ENCODE results near the gene GRIK1. TPM values are rescaled to one million over a fixed set of nuclear protein-coding genes. Genes with fewer than 3 reads are reported as not detected.

Gene GRIK1
- total and polyA plus RNA-seq, 2 donors (not counting 1 experiment from before 2014, with no cell fraction given) = not detected

GRCh38 chr21:29808153-29808552, 131.6 kb downstream of the GRIK1 start:
- no peak overlapping the region for H3K4me3 Mint-ChIP-seq
- H3K27ac ChIP-seq (ENCODE audit: low read length in 2 of 2) = no peak overlapping the region
- ChIA-PET POLR2A (no interaction called here), CTCF (no interaction called here)
- H3K4me1 ChIP-seq (ENCODE audit: control insufficient read depth in 2 of 2, insufficient read depth in 2 of 2, low read length in 2 of 2) = no peaks in the 10 kb centered on the region
- H2AFZ ChIP-seq (ENCODE audit: insufficient read depth, low read depth, low read length, poor library complexity, severe bottlenecking) = no peak overlapping the region
- no peaks in the 10 kb centered on the region for H3K9me3 ChIP-seq (ENCODE audit: control extremely low read depth in 1 of 3, control insufficient read depth in 2 of 3, insufficient read depth in 1 of 3, low read length in 2 of 3)
- no peak overlapping the region for H3K27ac Mint-ChIP-seq
- intact Hi-C loops (cut with micrococcal nuclease) = no loop called here
- ATAC-seq (ENCODE audit: low read depth) (no peak), DNase-seq (no peak)
- no peaks in the 10 kb centered on the region for H3K36me3 ChIP-seq (replicated peaks in 1 of 2; ENCODE audit: control extremely low read depth in 1 of 2, control insufficient read depth in 1 of 2, extremely low read depth in 1 of 2, insufficient read depth in 2 of 2, low read length in 1 of 2)
- no peak overlapping the region for H3K4me3 ChIP-seq (ENCODE audit: control extremely low read depth in 1 of 5, extremely low read depth in 1 of 5, insufficient read depth in 1 of 5, low read depth in 2 of 5, low read length in 4 of 5)
- 44% methylated on average over 1 of the region's 2 CpGs for WGBS (ENCODE audit: insufficient coverage)
- no peak overlapping the region for H3K9ac ChIP-seq (ENCODE audit: low read length)
- no peaks in the 10 kb centered on the region for H4K20me1 ChIP-seq (ENCODE audit: control insufficient read depth, insufficient read depth, low read length, poor library complexity, severe bottlenecking)
- no peak overlapping the region for H3K4me2 ChIP-seq (replicated peaks; ENCODE audit: low read depth, low read length, poor library complexity, severe bottlenecking)
- TF ChIP-seq CTCF (IDR thresholded peaks at IDR 0.05) (no peak), EZH2 (IDR thresholded peaks at IDR 0.05; ENCODE audit: borderline replicate concordance, insufficient read depth, low read depth, low read length, poor library complexity, severe bottlenecking) (no peak)
- H3K9me3 Mint-ChIP-seq (ENCODE audit: insufficient read depth) = no peaks in the 10 kb centered on the region
- no peaks in the 10 kb centered on the region for H3K27me3 Mint-ChIP-seq
- H3K79me2 ChIP-seq (ENCODE audit: control insufficient read depth, insufficient read depth, low read length) = no peaks in the 10 kb centered on the region
- peaks cover 0 to 4% (median 0%) of the 10 kb centered on the region in 4 experiments for H3K27me3 ChIP-seq (replicated peaks in 1 of 4; ENCODE audit: control extremely low read depth in 1 of 4, control insufficient read depth in 3 of 4, insufficient read depth in 4 of 4, low read length in 3 of 4)
- no peaks in the 10 kb centered on the region for H3K4me1 Mint-ChIP-seq

- H2AFZ ChIP-seq (ENCODE audit: insufficient read depth, low read depth, low read length, poor library complexity, severe bottlenecking) = no peak overlapping the region
- H3K4me1 ChIP-seq (ENCODE audit: control insufficient read depth in 2 of 2, insufficient read depth in 2 of 2, low read length in 2 of 2) = no peaks in the 10 kb centered on the region
- no peaks in the 10 kb centered on the region for H4K20me1 ChIP-seq (ENCODE audit: control insufficient read depth, insufficient read depth, low read length, poor library complexity, severe bottlenecking)
- H3K79me2 ChIP-seq (ENCODE audit: control insufficient read depth, insufficient read depth, low read length) = no peaks in the 10 kb centered on the region
- ChIA-PET CTCF (no interaction called here), POLR2A (no interaction called here)
- no peak overlapping the region for H3K9ac ChIP-seq (ENCODE audit: low read length)
- H3K27ac ChIP-seq (ENCODE audit: low read length in 2 of 2) = no peak overlapping the region
- H3K36me3 ChIP-seq (replicated peaks in 1 of 2; ENCODE audit: control extremely low read depth in 1 of 2, control insufficient read depth in 1 of 2, extremely low read depth in 1 of 2, insufficient read depth in 2 of 2, low read length in 1 of 2) = no peaks in the 10 kb centered on the region
- H3K4me2 ChIP-seq (replicated peaks; ENCODE audit: low read depth, low read length, poor library complexity, severe bottlenecking) = no peak overlapping the region
- TF ChIP-seq EZH2 (IDR thresholded peaks at IDR 0.05; ENCODE audit: borderline replicate concordance, insufficient read depth, low read depth, low read length, poor library complexity, severe bottlenecking) (no peak), CTCF (IDR thresholded peaks at IDR 0.05) (no peak)
- no CpG with 5 or more reads among the region's 1 CpG for WGBS (ENCODE audit: insufficient coverage)
- peaks cover 0 to 4% (median 0%) of the 10 kb centered on the region in 4 experiments for H3K27me3 ChIP-seq (replicated peaks in 1 of 4; ENCODE audit: control extremely low read depth in 1 of 4, control insufficient read depth in 3 of 4, insufficient read depth in 4 of 4, low read length in 3 of 4)
- no peaks in the 10 kb centered on the region for H3K9me3 ChIP-seq (ENCODE audit: control extremely low read depth in 1 of 3, control insufficient read depth in 2 of 3, insufficient read depth in 1 of 3, low read length in 2 of 3)
- H3K27me3 Mint-ChIP-seq = peaks cover 5% of the 10 kb centered on the region
- intact Hi-C loops (cut with micrococcal nuclease) = no loop called here
- ATAC-seq (ENCODE audit: low read depth) = no peak
- no peak overlapping the region for H3K4me3 ChIP-seq (ENCODE audit: control extremely low read depth in 1 of 5, extremely low read depth in 1 of 5, insufficient read depth in 1 of 5, low read depth in 2 of 5, low read length in 4 of 5)
- no peak for DNase-seq
- H3K9me3 Mint-ChIP-seq (ENCODE audit: insufficient read depth) = no peaks in the 10 kb centered on the region
- H3K4me1 Mint-ChIP-seq = no peaks in the 10 kb centered on the region
- no peak overlapping the region for H3K27ac Mint-ChIP-seq
- no peak overlapping the region for H3K4me3 Mint-ChIP-seq
These were observed 134.7 kb downstream of the GRIK1 start for GRCh38 chr21:29805105-29805504.
